K562 (cell line): ENCODE results near the gene UNC5B. TPM values are rescaled to one million over a fixed set of nuclear protein-coding genes. Genes with fewer than 3 reads are reported as not detected.

ENCODE experiments used
- CHD4 ChIP-seq: fragments of 200-600 bp; sonication (generic); IDR thresholded peaks from 3 replicates; pipeline ENCODE4 v1.6.1; 2012; ENCODE audit warnings: low read depth, mild to moderate bottlenecking, mixed read lengths, low read length, inconsistent platforms; ENCODE audit not compliant: insufficient read depth, insufficient replicate concordance, poor library complexity, severe bottlenecking
- FOSL1 ChIP-seq: fragments of 200-800 bp; sonication (Bioruptor generic); conservative IDR thresholded peaks from 2 replicates; pipeline ENCODE4 v1.6.1; 2016; ENCODE audit warnings: missing genetic modification characterization, missing compliant biosample characterization
- FOXA3 ChIP-seq, 2 experiments: fragments of 450-650 bp in 1 of 2; sonication (generic) in 1 of 2; formaldehyde crosslinking; IDR thresholded peaks in 1 of 2; conservative IDR thresholded peaks in 1 of 2; 2 replicates each; pipeline versions ENCODE4 v1.4.0 to v1.8.0; 2020 to 2022; ENCODE audit warnings: mild to moderate bottlenecking in 2 of 2, missing genetic modification reagents in 1 of 2
- GATAD2A ChIP-seq: fragments of 450-650 bp; IDR thresholded peaks from 2 replicates; pipeline ENCODE4 v1.6.1; 2017
- HMG20B ChIP-seq: fragments of 250-450 bp; sonication (Bioruptor Pico); IDR thresholded peaks from 2 replicates; pipeline ENCODE4 v1.5.0; 2021; ENCODE audit warnings: mild to moderate bottlenecking
- MBD2 ChIP-seq: sonication (generic); IDR thresholded peaks from 2 replicates; pipeline ENCODE4 v1.6.1; 2016; ENCODE audit warnings: low read depth, borderline replicate concordance
- PHB ChIP-seq: fragments of 250-450 bp; sonication (Bioruptor Pico); IDR thresholded peaks from 2 replicates; pipeline ENCODE4 v1.5.0; 2021
- POLR2A ChIP-seq: fragments of 450-650 bp; conservative IDR thresholded peaks from 2 replicates; pipeline ENCODE4 v1.6.1; 2016
- TSC22D4 ChIP-seq: fragments of 450-650 bp; IDR thresholded peaks from 2 replicates; pipeline ENCODE4 v1.6.1; 2016; ENCODE audit warnings: missing genetic modification characterization, missing biosample characterization, control low read depth
- U2AF2 ChIP-seq: fragments of 200-400 bp; formaldehyde crosslinking; optimal IDR thresholded peaks from 2 replicates; pipeline ENCODE3; 2017; ENCODE audit warnings: low read depth, mild to moderate bottlenecking, low read length
- XRCC4 ChIP-seq: IDR thresholded peaks from one replicate; pipeline ENCODE4 v1.6.1; 2011; ENCODE audit not compliant: insufficient read depth, insufficient read length; ENCODE audit errors: extremely low read depth
- YY1 ChIP-seq, 3 experiments: IDR thresholded peaks; 2 replicates each; pipeline ENCODE4 v1.6.1; 2011; ENCODE audit warnings: low read length in 2 of 3, mild to moderate bottlenecking in 2 of 3, moderate library complexity in 2 of 3, borderline replicate concordance in 1 of 3, control low read depth in 1 of 3, low read depth in 1 of 3; ENCODE audit not compliant: insufficient read depth in 3 of 3, insufficient replicate concordance in 2 of 3, control insufficient read depth in 1 of 3, insufficient read length in 1 of 3; ENCODE audit errors: extremely low read depth in 1 of 3
- ZNF12 ChIP-seq: sonication (generic); formaldehyde crosslinking; IDR thresholded peaks from 2 replicates; pipeline ENCODE4 v1.4.0; 2020; ENCODE audit warnings: mild to moderate bottlenecking, missing genetic modification reagents
- ZNF431 ChIP-seq: sonication (generic); formaldehyde crosslinking; IDR thresholded peaks from 2 replicates; pipeline ENCODE4 v1.8.0; 2022; ENCODE audit warnings: mild to moderate bottlenecking, missing genetic modification reagents
- polyA plus RNA-seq, 8 experiments: library from polyadenylated mRNA; depleted of rRNA in 4 of 8; stranded (reverse) in 5 of 8; unstranded in 3 of 8; fragments of >200 nt; fragmentation: Nextera tagmentation in 2 of 8; fragmentation: Illumina TruSeq in 1 of 8; extraction: Ambion mirVana in 2 of 8; extraction: Trizol in 1 of 8; gene quantifications; 2 replicates each; pipeline versions ENCODE4 v1.2.1 to v1.2.3, GENCODE V29; 2011 to 2014; ENCODE audit warnings: inconsistent platforms in 1 of 8, missing spikeins in 1 of 8
- total RNA-seq, 7 experiments: library from RNA; depleted of rRNA in 6 of 7; stranded (reverse); fragments of >200 nt in 6 of 7; fragmentation: Illumina TruSeq in 2 of 7; extraction: Trizol in 2 of 7; gene quantifications; 2 replicates each; pipeline versions ENCODE4 v1.2.1 to v1.2.3, GENCODE V29; 2011 to 2021; ENCODE audit warnings: low replicate concordance in 1 of 7
- TF ChIP-seq, protein P1 (sequence below): fragments of 450-650 bp; IDR thresholded peaks from 2 replicates; pipeline ENCODE4 v1.6.1; 2016; ENCODE audit warnings: low read depth, mild to moderate bottlenecking, moderate library complexity
- TF ChIP-seq, protein P2 (sequence below): fragments of 450-650 bp; formaldehyde crosslinking; IDR thresholded peaks from 2 replicates; pipeline ENCODE4 v1.4.0; 2020; ENCODE audit warnings: mild to moderate bottlenecking, moderate library complexity
- TF ChIP-seq, protein P3 (sequence below): fragments of 250-450 bp; sonication (Bioruptor Pico); IDR thresholded peaks from 2 replicates; pipeline ENCODE4 v1.5.0; 2021
- TF ChIP-seq, protein P4 (sequence below): fragments of 450-650 bp; conservative IDR thresholded peaks from 2 replicates; pipeline ENCODE4 v1.6.1; 2016; ENCODE audit warnings: missing genetic modification characterization, low read depth, mild to moderate bottlenecking, control low read depth, missing compliant biosample characterization

The UNC5B gene
- total and polyA plus RNA-seq, 9 of the 15 experiments (the other 6 are each of a cell fraction or from before 2014, with no cell fraction given): 0.10 to 8.4 (median 2.1) TPM

DNA sequence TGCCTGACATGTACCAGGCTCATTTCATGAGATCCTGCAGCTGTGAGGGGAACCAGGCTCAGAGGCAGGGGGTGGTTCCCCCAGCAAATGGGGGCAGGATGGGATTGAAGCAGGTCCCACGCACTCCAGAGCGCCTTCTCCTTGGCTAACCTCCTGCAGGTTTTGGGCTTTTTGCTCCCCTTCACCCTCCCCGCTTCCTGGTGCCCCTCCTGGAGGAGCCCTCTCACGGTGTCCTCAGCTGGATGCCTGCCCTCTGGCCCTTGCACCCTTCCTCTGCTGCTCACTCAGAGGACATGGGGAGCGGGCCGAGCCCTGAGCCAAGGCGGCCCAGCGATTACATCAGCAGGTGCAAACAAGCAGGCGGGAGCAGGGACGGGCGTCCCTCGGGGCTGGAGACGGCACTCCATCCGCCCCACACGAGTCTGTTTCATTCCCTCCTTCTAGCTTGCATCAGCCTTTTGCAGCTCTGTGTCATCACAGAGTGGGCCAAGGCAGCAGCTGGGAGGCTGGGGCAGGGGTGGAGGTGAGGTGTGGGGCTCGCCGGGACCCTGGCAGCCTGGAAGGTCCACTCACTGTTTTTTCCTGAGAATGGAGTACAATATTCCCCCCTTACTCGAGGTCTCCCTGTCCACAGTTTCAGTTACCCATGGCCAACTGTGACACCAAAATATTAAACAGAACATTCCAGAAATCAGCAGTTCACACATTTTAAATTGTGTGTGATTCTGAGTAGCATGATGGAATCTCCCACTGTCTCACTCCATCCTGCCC, 54.0 kb downstream of the UNC5B start (continued):
- TF ChIP-seq, protein P1, sequence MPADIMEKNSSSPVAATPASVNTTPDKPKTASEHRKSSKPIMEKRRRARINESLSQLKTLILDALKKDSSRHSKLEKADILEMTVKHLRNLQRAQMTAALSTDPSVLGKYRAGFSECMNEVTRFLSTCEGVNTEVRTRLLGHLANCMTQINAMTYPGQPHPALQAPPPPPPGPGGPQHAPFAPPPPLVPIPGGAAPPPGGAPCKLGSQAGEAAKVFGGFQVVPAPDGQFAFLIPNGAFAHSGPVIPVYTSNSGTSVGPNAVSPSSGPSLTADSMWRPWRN: no peak; the same call in 1 of the 2 replicates
- TF ChIP-seq ZNF431 (CRISPR knock-in tag): peak; percentile 69; the same call in 1 of the 2 replicates
- TF ChIP-seq XRCC4: no peak
- TF ChIP-seq YY1 (IDR thresholded peaks at IDR 0.05; ENCODE audit: borderline replicate concordance in 1 of 3, control insufficient read depth in 1 of 3, extremely low read depth in 1 of 3, insufficient read depth in 3 of 3, insufficient read length in 1 of 3, insufficient replicate concordance in 2 of 3, low read depth in 1 of 3, low read length in 2 of 3): no peak
- TF ChIP-seq ZNF12 (CRISPR knock-in tag): no peak; the same call in 1 of the 2 replicates
- no peak for TF ChIP-seq MBD2
- no peak for TF ChIP-seq GATAD2A
- TF ChIP-seq TSC22D4 (tag): no peak
- TF ChIP-seq FOXA3 (CRISPR knock-in tag; conservative IDR thresholded peaks at IDR 0.05 in 1 of 2, IDR thresholded peaks at IDR 0.05 in 1 of 2): peak; percentile 58 to 93; a peak in 3 of 4 replicates
- TF ChIP-seq, protein P2, sequence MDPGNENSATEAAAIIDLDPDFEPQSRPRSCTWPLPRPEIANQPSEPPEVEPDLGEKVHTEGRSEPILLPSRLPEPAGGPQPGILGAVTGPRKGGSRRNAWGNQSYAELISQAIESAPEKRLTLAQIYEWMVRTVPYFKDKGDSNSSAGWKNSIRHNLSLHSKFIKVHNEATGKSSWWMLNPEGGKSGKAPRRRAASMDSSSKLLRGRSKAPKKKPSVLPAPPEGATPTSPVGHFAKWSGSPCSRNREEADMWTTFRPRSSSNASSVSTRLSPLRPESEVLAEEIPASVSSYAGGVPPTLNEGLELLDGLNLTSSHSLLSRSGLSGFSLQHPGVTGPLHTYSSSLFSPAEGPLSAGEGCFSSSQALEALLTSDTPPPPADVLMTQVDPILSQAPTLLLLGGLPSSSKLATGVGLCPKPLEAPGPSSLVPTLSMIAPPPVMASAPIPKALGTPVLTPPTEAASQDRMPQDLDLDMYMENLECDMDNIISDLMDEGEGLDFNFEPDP: peak; percentile 73; the same call in 1 of the 2 replicates
- TF ChIP-seq, protein P3, sequence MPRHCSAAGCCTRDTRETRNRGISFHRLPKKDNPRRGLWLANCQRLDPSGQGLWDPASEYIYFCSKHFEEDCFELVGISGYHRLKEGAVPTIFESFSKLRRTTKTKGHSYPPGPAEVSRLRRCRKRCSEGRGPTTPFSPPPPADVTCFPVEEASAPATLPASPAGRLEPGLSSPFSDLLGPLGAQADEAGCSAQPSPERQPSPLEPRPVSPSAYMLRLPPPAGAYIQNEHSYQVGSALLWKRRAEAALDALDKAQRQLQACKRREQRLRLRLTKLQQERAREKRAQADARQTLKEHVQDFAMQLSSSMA: no peak
- no peak for TF ChIP-seq U2AF2
- TF ChIP-seq CHD4: no peak
- TF ChIP-seq, protein P4, sequence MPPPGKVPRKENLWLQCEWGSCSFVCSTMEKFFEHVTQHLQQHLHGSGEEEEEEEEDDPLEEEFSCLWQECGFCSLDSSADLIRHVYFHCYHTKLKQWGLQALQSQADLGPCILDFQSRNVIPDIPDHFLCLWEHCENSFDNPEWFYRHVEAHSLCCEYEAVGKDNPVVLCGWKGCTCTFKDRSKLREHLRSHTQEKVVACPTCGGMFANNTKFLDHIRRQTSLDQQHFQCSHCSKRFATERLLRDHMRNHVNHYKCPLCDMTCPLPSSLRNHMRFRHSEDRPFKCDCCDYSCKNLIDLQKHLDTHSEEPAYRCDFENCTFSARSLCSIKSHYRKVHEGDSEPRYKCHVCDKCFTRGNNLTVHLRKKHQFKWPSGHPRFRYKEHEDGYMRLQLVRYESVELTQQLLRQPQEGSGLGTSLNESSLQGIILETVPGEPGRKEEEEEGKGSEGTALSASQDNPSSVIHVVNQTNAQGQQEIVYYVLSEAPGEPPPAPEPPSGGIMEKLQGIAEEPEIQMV (tag): 0 out of 2 replicates have a peak, but pooled peaks have one; percentile 32
- peak; percentile 82 for TF ChIP-seq FOSL1
- no peak for TF ChIP-seq POLR2A
- peak; percentile 66; the same call in 1 of the 2 replicates for TF ChIP-seq PHB (CRISPR knock-in tag)
- TF ChIP-seq HMG20B: no peak
